K562 (cell line): ENCODE results near the gene CS. TPM values are rescaled to one million over a fixed set of nuclear protein-coding genes. Genes with fewer than 3 reads are reported as not detected.

Experiments used
- ATAC-seq: fragments of 200-7000 bp; cut with Tn5 transposase; 3 replicates; pipeline ENCODE4 v1.9.1; 2020; ENCODE audit warnings: moderate library complexity
- BruUV-seq: library from RNA; stranded (reverse); fragments of 400-500 nt; replicated peaks from 2 replicates; lab custom pipeline; 2021; lab: Mats Ljungman, UMichigan
- CTCF ChIA-PET: fragments of 300-600 bp; formaldehyde crosslinking; extraction: SDS; loops from one replicate; lab custom pipeline; 2021; ENCODE audit warnings: low intra/inter-chr PET ratio; lab: Yijun Ruan, JAX
- POLR2A ChIA-PET: fragments of 300-600, 350-650 bp; sonication (Branson Sonifier 250); formaldehyde crosslinking; extraction: SDS; loops from one replicate; lab custom pipeline; 2021; ENCODE audit warnings: antibody characterized with exemption, inconsistent platforms; lab: Yijun Ruan, JAX
- DNase-seq, 4 experiments: peaks; one replicate each; pipeline versions ENCODE4 v3.0.0 to v3.0.0-alpha.2; 2011 to 2018; ENCODE audit warnings: low spot score in 3 of 4, mixed read lengths in 3 of 4; ENCODE audit errors: extremely low read depth in 1 of 4
- FAIRE-seq: peaks from 2 replicates; lab custom pipeline; 2011; peaks lifted over from hg19 to GRCh38; lab: Jason Lieb, UNC
- H2AFZ ChIP-seq: 2 replicates; pipeline ENCODE4 v1.6.0; 2011; ENCODE audit warnings: low read depth, low read length, control low read depth, inconsistent platforms
- H3K27ac ChIP-seq: fragments of 200-600 bp; 3 replicates; pipeline ENCODE4 v1.8.0; 2011; ENCODE audit warnings: low read depth, mild to moderate bottlenecking, control low read depth, inconsistent platforms, low read length, moderate library complexity, mixed read lengths; ENCODE audit errors: extremely low read depth
- H3K27me3 ChIP-seq, 2 experiments: fragments of 300-600 bp in 1 of 2; 2 replicates in 1 of 2; 3 replicates in 1 of 2; pipeline versions ENCODE4 v1.6.0 to v1.8.0; 2011; ENCODE audit warnings: inconsistent platforms in 2 of 2, low read length in 2 of 2, mild to moderate bottlenecking in 1 of 2, mixed read lengths in 1 of 2, moderate library complexity in 1 of 2; ENCODE audit not compliant: control insufficient read depth in 2 of 2, insufficient read depth in 2 of 2
- H3K36me3 ChIP-seq: fragments of 300-600 bp; 3 replicates; pipeline ENCODE4 v1.8.0; 2011; ENCODE audit warnings: mild to moderate bottlenecking, low read length, inconsistent platforms; ENCODE audit not compliant: control insufficient read depth, insufficient read depth
- H3K4me1 ChIP-seq, 2 experiments: fragments of 200-600 bp in 1 of 2; replicated peaks in 1 of 2; 2 replicates in 1 of 2; 3 replicates in 1 of 2; pipeline versions ENCODE4 v1.5.1 to v1.8.0; 2011; ENCODE audit warnings: inconsistent platforms in 2 of 2, low read length in 2 of 2, mild to moderate bottlenecking in 1 of 2, mixed read lengths in 1 of 2, moderate library complexity in 1 of 2; ENCODE audit not compliant: control insufficient read depth in 2 of 2, insufficient read depth in 2 of 2
- H3K4me2 ChIP-seq: 2 replicates; pipeline ENCODE4 v1.6.1; 2011; ENCODE audit warnings: low read length, control low read depth, inconsistent platforms, mixed read lengths; ENCODE audit not compliant: insufficient read depth
- H3K4me3 ChIP-seq: fragments of 200-600 bp; sonication (generic), shearing (Covaris generic); 2 replicates; pipeline ENCODE4 v1.5.1; 2016; ENCODE audit warnings: control low read depth, inconsistent platforms
- H3K79me2 ChIP-seq: fragments of 200-600 bp; 3 replicates; pipeline ENCODE4 v1.8.0; 2011; ENCODE audit warnings: low read length, inconsistent platforms; ENCODE audit not compliant: control insufficient read depth, insufficient read depth
- H3K9ac ChIP-seq, 2 experiments: 2 replicates each; pipeline versions ENCODE4 v1.6.0 to v1.6.1; 2011; ENCODE audit warnings: low read depth in 2 of 2, low read length in 2 of 2, control low read depth in 1 of 2, inconsistent platforms in 1 of 2, mild to moderate bottlenecking in 1 of 2, mixed read lengths in 1 of 2; ENCODE audit not compliant: insufficient read depth in 1 of 2
- H3K9me1 ChIP-seq: one replicate; pipeline ENCODE4 v1.6.0; 2011; ENCODE audit warnings: inconsistent platforms, mild to moderate bottlenecking, low read length, moderate library complexity; ENCODE audit not compliant: control insufficient read depth, insufficient read depth
- H3K9me3 ChIP-seq: replicated peaks from 2 replicates; pipeline ENCODE4 v1.5.1; 2011; ENCODE audit warnings: low read depth, low read length, inconsistent platforms; ENCODE audit not compliant: control insufficient read depth, insufficient read depth
- H4K20me1 ChIP-seq: replicated peaks from 2 replicates; pipeline ENCODE4 v1.6.1; 2011; ENCODE audit warnings: low read length, inconsistent platforms, mixed read lengths; ENCODE audit not compliant: control insufficient read depth, insufficient read depth
- CHD4 ChIP-seq: fragments of 200-600 bp; sonication (generic); IDR thresholded peaks from 3 replicates; pipeline ENCODE4 v1.6.1; 2012; ENCODE audit warnings: low read depth, mild to moderate bottlenecking, mixed read lengths, low read length, inconsistent platforms; ENCODE audit not compliant: insufficient read depth, insufficient replicate concordance, poor library complexity, severe bottlenecking
- EGR1 ChIP-seq: fragments of 450-650 bp; conservative IDR thresholded peaks from 2 replicates; pipeline ENCODE4 v1.6.1; 2017; ENCODE audit warnings: mild to moderate bottlenecking
- GATA2 ChIP-seq: sonication (generic); formaldehyde crosslinking; IDR thresholded peaks from 2 replicates; pipeline ENCODE4 v1.4.0; 2020; ENCODE audit warnings: mild to moderate bottlenecking, missing genetic modification reagents
- IRF1 ChIP-seq: sonication (generic); formaldehyde crosslinking; IDR thresholded peaks from 2 replicates; pipeline ENCODE4 v1.8.0; 2022; ENCODE audit warnings: missing genetic modification reagents, mild to moderate bottlenecking, borderline replicate concordance
- WGBS: fragments of 100-300 bp; shearing (Covaris generic); methylation state at CpG from one replicate; pipeline ENCODE4 v1.1.6; 2016; ENCODE audit warnings: low coverage, mixed read lengths; ENCODE audit not compliant: insufficient coverage; ENCODE audit errors: missing lambda C conversion rate; 5-methylcytosine and 5-hydroxymethylcytosine counted together
- in situ Hi-C: fragments of 300-500 bp; cut with MboI; formaldehyde crosslinking; loops from 4 replicates; pipeline ENCODE4 v1.15.0; 2018; ENCODE audit warnings: inconsistent platforms, mixed read lengths
- intact Hi-C: fragments of 100-400 bp; cut with micrococcal nuclease; formaldehyde crosslinking; loops from 2 replicates; pipeline ENCODE4 v1.14.2; 2022
- polyA plus RNA-seq, 8 experiments: library from polyadenylated mRNA; depleted of rRNA in 4 of 8; stranded (reverse) in 5 of 8; unstranded in 3 of 8; fragments of >200 nt; fragmentation: Nextera tagmentation in 2 of 8; fragmentation: Illumina TruSeq in 1 of 8; extraction: Ambion mirVana in 2 of 8; extraction: Trizol in 1 of 8; gene quantifications; 2 replicates each; pipeline versions ENCODE4 v1.2.1 to v1.2.3, GENCODE V29; 2011 to 2014; ENCODE audit warnings: inconsistent platforms in 1 of 8, missing spikeins in 1 of 8
- total RNA-seq, 7 experiments: library from RNA; depleted of rRNA in 6 of 7; stranded (reverse); fragments of >200 nt in 6 of 7; fragmentation: Illumina TruSeq in 2 of 7; extraction: Trizol in 2 of 7; gene quantifications; 2 replicates each; pipeline versions ENCODE4 v1.2.1 to v1.2.3, GENCODE V29; 2011 to 2021; ENCODE audit warnings: low replicate concordance in 1 of 7

Gene CS
- total and polyA plus RNA-seq, 9 of the 15 experiments (the other 6 are each of a cell fraction or from before 2014, with no cell fraction given) = 99.9 to 390 (median 149) TPM

- H2AFZ ChIP-seq = no peak overlapping the region
- ATAC-seq (no peak), DNase-seq (no peak), FAIRE-seq (no peak)
- WGBS = 69% methylated on average over 8 of the region's 9 CpGs
- peaks cover 70% of the 10 kb centered on the region; the same call in 2 of the 3 replicates for H3K36me3 ChIP-seq
- in situ Hi-C loops (no loop called here), intact Hi-C loops (no loop called here)
- CTCF ChIA-PET = no interaction called here
- H3K27ac ChIP-seq = no peak overlapping the region
- no TSS peak for BruUV-seq
- no peak for TF ChIP-seq CHD4
- no peak for TF ChIP-seq IRF1 (CRISPR knock-in tag)
- peak; percentile 32; the same call in 1 of the 2 replicates for TF ChIP-seq GATA2 (CRISPR knock-in tag)
- peak; percentile 61 for TF ChIP-seq EGR1
- no peaks in the 10 kb centered on the region for H3K9me1 ChIP-seq
- peak overlapping the region in 1 of 2 experiments; percentile 24; a peak in 1 of 4 replicates for H3K9ac ChIP-seq
- no peaks in the 10 kb centered on the region for H4K20me1 ChIP-seq
- H3K9me3 ChIP-seq = no peaks in the 10 kb centered on the region
- no peaks in the 10 kb centered on the region for H3K79me2 ChIP-seq
- no peaks in the 10 kb centered on the region for H3K27me3 ChIP-seq
- H3K4me3 ChIP-seq = no peak overlapping the region
- H3K4me1 ChIP-seq = peaks cover 30 to 43% of the 10 kb centered on the region in 2 experiments
- no peak overlapping the region for H3K4me2 ChIP-seq
- POLR2A ChIA-PET = interaction anchor here (1.0 kb wide), 2 partner anchors 9 to 10 kb away, joined by 3 to 4 read pairs; no protein-coding TSS in a partner anchor
Observed at GRCh38 chr12:56241424-56242303, 58.5 kb downstream of the CS start.
